T-helper 9 cell (primary cell): Measurements from ENCODE around the gene RSPRY1.
"Not testable (repeated sequence)": the region's sequence is repeated elsewhere in the genome, so short reads cannot be mapped to it uniquely, and the experiment has no call there.

Source experiments
- DNase-seq: peaks from one replicate; pipeline ENCODE4 v3.0.0-alpha.2; 2020

The RSPRY1 gene

GRCh38 chr16:57256601-57257395, 70.7 kb downstream of the RSPRY1 start:
- no peak for DNase-seq

- DNase-seq, result no peak
Measured at GRCh38 chr16:57257455-57258070, 71.4 kb downstream of the RSPRY1 start.

- no peak for DNase-seq
Measured at GRCh38 chr16:57258226-57258909, 72.2 kb downstream of the RSPRY1 start.

GRCh38 chr16:57258910-57259475, 72.9 kb downstream of the RSPRY1 start:
- no peak for DNase-seq

- DNase-seq, result no peak
Measured at GRCh38 chr16:57260294-57260929, 74.3 kb downstream of the RSPRY1 start.

GRCh38 chr16:57261806-57262205, 75.7 kb downstream of the RSPRY1 start:
- DNase-seq, result no peak

GRCh38 chr16:57262841-57263540, 76.9 kb downstream of the RSPRY1 start:
- DNase-seq, result no peak

GRCh38 chr16:57263541-57264351, 77.6 kb downstream of the RSPRY1 start:
- DNase-seq, result no peak

GRCh38 chr16:57264381-57264780, 78.3 kb downstream of the RSPRY1 start:
- no peak for DNase-seq

GRCh38 chr16:57264950-57265371, 78.8 kb downstream of the RSPRY1 start:
- DNase-seq, result no peak

- DNase-seq, result no peak
Measured at GRCh38 chr16:57265850-57266530, 79.9 kb downstream of the RSPRY1 start.

GRCh38 chr16:57266531-57267260, 80.6 kb downstream of the RSPRY1 start:
- DNase-seq, result no peak

GRCh38 chr16:57267343-57267742, 81.2 kb downstream of the RSPRY1 start:
- not testable (repeated sequence) for DNase-seq

GRCh38 chr16:57268804-57269800, 83.0 kb downstream of the RSPRY1 start:
- no peak for DNase-seq

- DNase-seq, result no peak
Measured at GRCh38 chr16:57270221-57271062, 84.3 kb downstream of the RSPRY1 start.

- no peak for DNase-seq
Measured at GRCh38 chr16:57271063-57271345, 84.9 kb downstream of the RSPRY1 start.

GRCh38 chr16:57271867-57272495, 85.9 kb downstream of the RSPRY1 start:
- DNase-seq, result no peak

GRCh38 chr16:57273359-57273758, 87.2 kb downstream of the RSPRY1 start:
- DNase-seq, result no peak
